HepG2 (cell line): Measurements from ENCODE around the gene PRKCG. TPM values are rescaled to one million over a fixed set of nuclear protein-coding genes. Genes with fewer than 3 reads are reported as not detected.

Source experiments
- CEBPB ChIP-seq: IDR thresholded peaks from 2 replicates; pipeline ENCODE4 v1.6.1; 2011; ENCODE audit warnings: low read depth, low read length, improper control_type of control experiment, borderline replicate concordance
- DPF2 ChIP-seq: sonication (generic); formaldehyde crosslinking; IDR thresholded peaks from 2 replicates; pipeline ENCODE4 v1.4.0; 2020; ENCODE audit warnings: mild to moderate bottlenecking, low read depth, missing genetic modification reagents, borderline replicate concordance
- FOXO1 ChIP-seq: sonication (generic); formaldehyde crosslinking; IDR thresholded peaks from 2 replicates; pipeline ENCODE4 v1.4.0; 2020; ENCODE audit warnings: missing genetic modification reagents
- GATA4 ChIP-seq: sonication (generic); IDR thresholded peaks from 2 replicates; pipeline ENCODE4 v1.6.1; 2016; ENCODE audit warnings: antibody characterized with exemption, low read depth, borderline replicate concordance
- HOXA7 ChIP-seq: sonication (generic); formaldehyde crosslinking; IDR thresholded peaks from 2 replicates; pipeline ENCODE4 v1.8.1; 2022; ENCODE audit warnings: mild to moderate bottlenecking, missing genetic modification reagents, moderate library complexity
- MED1 ChIP-seq: sonication (generic); formaldehyde crosslinking; IDR thresholded peaks from 2 replicates; pipeline ENCODE4 v1.4.0; 2020; ENCODE audit warnings: missing genetic modification reagents
- NCOA2 ChIP-seq: sonication (generic); formaldehyde crosslinking; IDR thresholded peaks from 2 replicates; pipeline ENCODE4 v1.8.0; 2022; ENCODE audit warnings: inconsistent platforms
- PHF20 ChIP-seq: sonication (generic); formaldehyde crosslinking; IDR thresholded peaks from 2 replicates; pipeline ENCODE4 v1.5.0; 2020; ENCODE audit warnings: mild to moderate bottlenecking, missing genetic modification reagents
- RBFOX2 ChIP-seq: fragments of 200-400 bp; formaldehyde crosslinking; IDR thresholded peaks from 2 replicates; pipeline ENCODE4 v1.6.1; 2017; ENCODE audit warnings: low read depth, mild to moderate bottlenecking, low read length
- SKI ChIP-seq: fragments of 450-650 bp; IDR thresholded peaks from one replicate; pipeline ENCODE4 v1.6.1; 2018; ENCODE audit warnings: mild to moderate bottlenecking; ENCODE audit not compliant: partially characterized antibody
- SOX13 ChIP-seq, 3 experiments: fragments of 450-650 bp in 1 of 3; sonication (generic) in 1 of 3; formaldehyde crosslinking in 1 of 3; IDR thresholded peaks in 2 of 3; conservative IDR thresholded peaks in 1 of 3; 2 replicates each; pipeline versions ENCODE4 v1.5.0 to v1.6.1; 2016 to 2020; ENCODE audit warnings: antibody characterized with exemption in 1 of 3, mild to moderate bottlenecking in 1 of 3, missing compliant biosample characterization in 1 of 3, missing genetic modification reagents in 1 of 3, moderate library complexity in 1 of 3
- SRY ChIP-seq: sonication (generic); formaldehyde crosslinking; IDR thresholded peaks from 2 replicates; pipeline ENCODE4 v1.8.0; 2022; ENCODE audit warnings: mild to moderate bottlenecking, missing genetic modification reagents
- STAG1 ChIP-seq: sonication (generic); formaldehyde crosslinking; IDR thresholded peaks from 2 replicates; pipeline ENCODE4 v1.4.0; 2020; ENCODE audit warnings: missing genetic modification reagents
- TAF1 ChIP-seq: sonication (generic); formaldehyde crosslinking; IDR thresholded peaks from 2 replicates; pipeline ENCODE4 v1.4.0; 2020; ENCODE audit warnings: missing genetic modification reagents
- ZBTB25 ChIP-seq: IDR thresholded peaks from 2 replicates; pipeline ENCODE4 v1.6.1; 2018; ENCODE audit warnings: missing genetic modification reagents
- ZBTB40 ChIP-seq, 2 experiments: fragments of 450-650 bp in 1 of 2; sonication (generic) in 1 of 2; formaldehyde crosslinking in 1 of 2; IDR thresholded peaks; 2 replicates each; pipeline versions ENCODE4 v1.6.1 to v1.8.0; 2016 to 2022; ENCODE audit warnings: antibody characterized with exemption in 1 of 2, mild to moderate bottlenecking in 1 of 2, missing genetic modification reagents in 1 of 2
- ZKSCAN5 ChIP-seq: sonication (generic); formaldehyde crosslinking; IDR thresholded peaks from 2 replicates; pipeline ENCODE4 v1.5.1; 2020; ENCODE audit warnings: mild to moderate bottlenecking, missing genetic modification reagents
- ZNF619 ChIP-seq: sonication (generic); formaldehyde crosslinking; IDR thresholded peaks from 2 replicates; pipeline ENCODE4 v1.4.0; 2020; ENCODE audit warnings: mild to moderate bottlenecking, missing genetic modification reagents
- ZNF703 ChIP-seq: sonication (generic); formaldehyde crosslinking; IDR thresholded peaks from 2 replicates; pipeline ENCODE4 v1.5.1; 2020; ENCODE audit warnings: missing genetic modification reagents, mild to moderate bottlenecking, moderate library complexity, borderline replicate concordance
- polyA plus RNA-seq, 8 experiments: library from polyadenylated mRNA; depleted of rRNA in 3 of 8; stranded (reverse) in 7 of 8; unstranded in 1 of 8; fragments of >200 nt; fragmentation: Illumina TruSeq in 4 of 8; extraction: Trizol in 4 of 8; gene quantifications; 2 replicates each; pipeline versions ENCODE4 v1.2.1 to v1.2.3, GENCODE V29; 2011 to 2016; ENCODE audit warnings: low read depth in 4 of 8, missing spikeins in 1 of 8, mixed read lengths in 1 of 8; ENCODE audit not compliant: insufficient read depth in 1 of 8
- total RNA-seq, 5 experiments: library from RNA; depleted of rRNA; stranded (reverse); fragments of >200 nt; fragmentation: Illumina TruSeq; extraction: Trizol; gene quantifications; 2 replicates each; pipeline ENCODE4 v1.2.3, GENCODE V29; 2016; ENCODE audit warnings: low read depth in 1 of 5

PRKCG gene
- total and polyA plus RNA-seq, 2 of the 13 experiments (the other 11 are each of a cell fraction or from before 2014, with no cell fraction given): 0.02 to 0.03 TPM

- TF ChIP-seq ZBTB40 (IDR thresholded peaks at IDR 0.05): no peak
- peak; percentile 25 for TF ChIP-seq ZBTB40 (CRISPR knock-in tag; IDR thresholded peaks at IDR 0.05)
- no peak for TF ChIP-seq HOXA7 (CRISPR knock-in tag)
- no peak for TF ChIP-seq PHF20 (CRISPR knock-in tag)
- TF ChIP-seq STAG1 (CRISPR knock-in tag): no peak
- peak; percentile 49 for TF ChIP-seq DPF2 (CRISPR knock-in tag)
- no peak for TF ChIP-seq ZNF619 (CRISPR knock-in tag)
- TF ChIP-seq RBFOX2: peak; percentile 72
- TF ChIP-seq SOX13 (IDR thresholded peaks at IDR 0.05): no peak; the same call in 1 of the 2 replicates
- peak in 1 of 2 experiments; percentile 62; a peak in 2 of 4 replicates for TF ChIP-seq SOX13 (CRISPR knock-in tag; conservative IDR thresholded peaks at IDR 0.05 in 1 of 2, IDR thresholded peaks at IDR 0.05 in 1 of 2)
- TF ChIP-seq MED1: peak; percentile 86
- 0 out of 2 replicates have a peak, but pooled peaks have one; percentile 68 for TF ChIP-seq SRY (CRISPR knock-in tag)
- TF ChIP-seq NCOA2 (CRISPR knock-in tag): peak; percentile 69
- no peak for TF ChIP-seq ZKSCAN5 (CRISPR knock-in tag)
- no peak for TF ChIP-seq ZNF703 (CRISPR knock-in tag)
- no peak for TF ChIP-seq GATA4
- TF ChIP-seq FOXO1 (CRISPR knock-in tag): peak; percentile 36; the same call in 1 of the 2 replicates
- TF ChIP-seq TAF1 (CRISPR knock-in tag): peak; percentile 86
- peak; percentile 83 for TF ChIP-seq SKI
- TF ChIP-seq ZBTB25 (CRISPR knock-in tag): 0 out of 2 replicates have a peak, but pooled peaks have one; percentile 25
- TF ChIP-seq CEBPB: no peak
These were observed 14.5 kb upstream of the PRKCG start, which contains the start of gene MYADM (continued) for GRCh38 chr19:53867225-53868090.
